Left ventricle myocardium superior (tissue), 1 donor: ENCODE measurements around the gene SSTR5. TPM values are rescaled to one million over a fixed set of nuclear protein-coding genes. Genes with fewer than 3 reads are reported as not detected.

Experiments
- ATAC-seq: fragments of 200-7000 bp; cut with Tn5 transposase; one replicate; pipeline ENCODE4 v1.9.1; 2020; ENCODE audit warnings: mild to moderate bottlenecking, moderate library complexity
- DNase-seq: peaks from one replicate; pipeline ENCODE4 v3.0.0-alpha.2; 2020
- intact Hi-C: fragments of 100-400 bp; cut with micrococcal nuclease; formaldehyde crosslinking; loops from one replicate; pipeline ENCODE4 v1.11.0; 2022
- total RNA-seq: library from RNA; stranded (reverse); fragmentation: NEBNext Ultra II Directional; extraction: Animal tissue kit (Norgen Biotek cat#: 25700); gene quantifications from one replicate; pipeline ENCODE4 v1.2.1, GENCODE V29; 2021
- donor health status: DM: no; HTN: yes; CAD: no; lungs with severe emphysema.

SSTR5 gene
- total RNA-seq, 1 donor from 2014 or later = 25.8 TPM

DNA sequence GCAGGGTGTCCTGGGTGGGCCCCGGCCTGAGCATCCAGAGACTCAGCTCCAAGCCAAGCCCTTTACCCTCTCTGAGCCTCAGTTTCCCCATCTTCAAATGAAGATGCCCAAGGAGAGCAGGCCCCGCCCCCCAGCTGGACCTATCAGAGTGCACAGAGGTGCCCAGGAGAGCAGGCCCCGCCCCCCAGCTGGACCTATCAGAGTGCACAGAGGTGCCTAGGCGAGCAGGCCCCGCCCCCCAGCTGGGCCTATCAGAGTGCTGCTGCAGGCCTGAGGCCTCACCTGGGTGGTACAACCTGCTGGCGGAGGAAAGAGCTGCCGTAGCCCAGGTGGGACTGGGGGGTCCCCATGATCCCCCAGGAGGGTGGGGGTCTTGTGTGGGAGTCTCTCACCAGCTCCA, 3.4 kb upstream of the SSTR5 start:
- DNase-seq (no peak), ATAC-seq (no peak)
- intact Hi-C loops = no loop called here

- no peak for DNase-seq
- intact Hi-C loops = no loop called here
- ATAC-seq = no peak
These were observed 2.3 kb upstream of the SSTR5 start for GRCh38 chr16:1070084-1070863.

DNA sequence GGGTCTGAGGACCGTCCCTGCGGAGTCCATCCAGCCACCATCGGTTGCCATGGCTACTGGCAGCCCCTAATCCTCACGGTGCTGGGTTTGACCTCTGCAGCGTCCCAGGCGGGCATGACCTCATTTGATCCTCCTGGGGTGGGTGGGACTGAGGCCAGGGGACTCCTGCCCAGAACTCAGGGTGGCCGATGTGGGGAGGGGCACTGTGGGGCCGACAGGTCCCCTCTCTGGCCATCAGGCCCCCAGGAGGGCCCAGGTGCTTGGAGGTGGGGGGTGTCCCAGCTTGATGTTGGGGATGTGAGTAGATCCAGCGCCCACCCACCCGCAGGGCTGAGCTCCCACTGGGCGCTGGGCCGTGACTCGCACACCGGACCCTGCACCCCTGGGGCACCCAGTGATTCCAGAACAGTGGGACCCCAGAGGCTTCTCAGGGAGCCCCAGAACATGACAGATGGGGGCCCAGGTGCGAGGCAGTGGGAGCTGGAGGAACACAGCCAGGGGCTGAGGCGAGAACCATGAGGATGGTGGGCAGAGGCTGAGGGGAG, 1.6 kb upstream of the SSTR5 start:
- ATAC-seq = no peak
- intact Hi-C loops = no loop called here
- DNase-seq = no peak

DNA sequence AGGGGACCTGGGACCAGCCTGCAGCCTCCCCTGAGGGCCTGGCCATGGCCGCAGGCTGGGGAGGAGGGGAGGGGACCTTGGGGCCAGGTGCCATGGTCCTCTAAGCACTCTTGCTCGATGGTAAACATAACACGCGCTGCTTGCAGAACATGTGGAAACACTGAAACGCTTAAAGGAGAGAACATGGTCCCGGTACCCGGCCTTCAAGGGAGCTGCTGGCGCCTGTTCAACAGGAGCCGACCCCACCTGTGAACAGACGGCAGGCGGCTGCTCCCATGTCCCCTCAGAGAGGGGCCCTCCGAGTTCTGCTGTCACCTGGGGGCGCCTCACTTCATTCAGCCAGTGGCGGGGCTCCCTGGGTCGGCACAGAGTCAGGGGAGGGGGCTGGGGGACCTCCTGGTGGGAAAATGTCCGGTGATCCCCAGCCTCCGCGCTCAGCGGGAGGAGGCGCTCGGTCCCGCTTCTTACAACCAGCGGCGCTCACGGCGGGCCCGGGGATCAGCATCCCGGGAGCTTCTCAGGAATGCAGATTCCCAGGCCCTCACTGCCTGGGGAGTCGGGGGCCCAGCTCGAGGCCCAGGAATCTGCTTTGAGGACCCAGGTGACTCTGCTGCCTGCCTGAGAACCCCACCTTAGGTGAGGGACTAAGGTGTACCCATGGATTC, 854 bp upstream of the SSTR5 start:
- intact Hi-C loops = no loop called here
- ATAC-seq = no peak
- no peak for DNase-seq

DNA sequence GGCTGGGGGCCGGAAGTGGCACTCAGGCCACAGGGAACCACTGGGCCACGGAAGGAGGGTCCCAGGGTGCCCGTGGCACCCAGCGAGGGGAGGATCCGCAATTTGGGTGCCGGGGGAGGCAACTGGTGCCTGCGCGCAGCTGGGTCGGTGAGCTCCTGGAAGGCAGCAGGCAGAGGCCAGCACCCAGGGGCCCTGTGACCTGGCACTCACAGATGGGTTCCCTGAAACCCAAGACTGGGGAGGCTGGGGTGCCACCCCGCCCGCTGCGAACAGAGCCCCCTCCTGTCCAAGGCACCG, 663 bp downstream of the SSTR5 start:
- no peak for ATAC-seq
- DNase-seq = no peak
- intact Hi-C loops = no loop called here

- DNase-seq = peak; percentile 63
- peak; percentile 70 for ATAC-seq
- intact Hi-C loops = no loop called here
These were observed 1.2 kb downstream of the SSTR5 start for GRCh38 chr16:1073566-1074378.

DNA sequence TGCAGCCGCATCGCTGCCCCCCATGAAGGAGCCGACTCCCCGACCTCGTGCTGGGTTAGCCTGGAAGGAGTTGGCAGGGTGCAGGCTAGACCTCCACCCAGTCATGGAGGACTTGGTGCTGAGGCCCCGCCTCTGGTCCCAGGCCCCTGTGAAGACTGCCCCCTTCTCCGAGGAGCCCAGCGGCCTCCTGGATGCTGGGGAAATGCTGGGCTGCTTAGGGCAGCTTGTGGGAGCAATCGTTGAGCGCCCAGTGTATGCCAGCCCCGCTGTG, 1.8 kb downstream of the SSTR5 start:
- DNase-seq = no peak
- intact Hi-C loops = no loop called here
- no peak for ATAC-seq

GRCh38 chr16:1075546-1075945, 3.0 kb downstream of the SSTR5 start:
- intact Hi-C loops = no loop called here
- ATAC-seq (no peak), DNase-seq (no peak)

- intact Hi-C loops = no loop called here
- ATAC-seq = no peak
These were observed 4.4 kb downstream of the SSTR5 start for GRCh38 chr16:1076801-1077576.

GRCh38 chr16:1077877-1078578, 5.5 kb downstream of the SSTR5 start:
- ATAC-seq (no peak), DNase-seq (no peak)
- intact Hi-C loops = no loop called here

More at GRCh38 chr16:1076801-1077576, 4.4 kb downstream of the SSTR5 start:
- no peak for DNase-seq

DNA sequence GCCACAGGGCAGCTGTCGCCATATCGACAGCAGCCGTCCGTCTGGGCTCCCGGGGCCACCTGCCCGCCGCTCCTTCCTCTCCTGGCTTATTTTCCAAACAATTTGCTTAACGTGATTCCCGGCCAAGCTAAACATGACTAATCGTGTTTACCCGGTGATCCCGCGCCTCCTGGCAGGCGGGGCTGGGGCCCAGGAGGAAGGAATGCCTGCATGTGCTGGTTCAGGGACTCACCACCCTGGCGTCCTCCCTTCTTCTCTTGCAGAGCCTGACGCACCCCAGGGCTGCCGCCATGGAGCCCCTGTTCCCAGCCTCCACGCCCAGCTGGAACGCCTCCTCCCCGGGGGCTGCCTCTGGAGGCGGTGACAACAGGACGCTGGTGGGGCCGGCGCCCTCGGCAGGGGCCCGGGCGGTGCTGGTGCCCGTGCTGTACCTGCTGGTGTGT, 6.1 kb downstream of the SSTR5 start:
- DNase-seq = no peak
- intact Hi-C loops = no loop called here
- no peak for ATAC-seq

GRCh38 chr16:1079341-1079740, 6.8 kb downstream of the SSTR5 start:
- intact Hi-C loops = no loop called here
- ATAC-seq (no peak), DNase-seq (no peak)

- intact Hi-C loops = no loop called here
- ATAC-seq (no peak), DNase-seq (no peak)
These were observed 7.4 kb downstream of the SSTR5 start for GRCh38 chr16:1079786-1080525.

DNA sequence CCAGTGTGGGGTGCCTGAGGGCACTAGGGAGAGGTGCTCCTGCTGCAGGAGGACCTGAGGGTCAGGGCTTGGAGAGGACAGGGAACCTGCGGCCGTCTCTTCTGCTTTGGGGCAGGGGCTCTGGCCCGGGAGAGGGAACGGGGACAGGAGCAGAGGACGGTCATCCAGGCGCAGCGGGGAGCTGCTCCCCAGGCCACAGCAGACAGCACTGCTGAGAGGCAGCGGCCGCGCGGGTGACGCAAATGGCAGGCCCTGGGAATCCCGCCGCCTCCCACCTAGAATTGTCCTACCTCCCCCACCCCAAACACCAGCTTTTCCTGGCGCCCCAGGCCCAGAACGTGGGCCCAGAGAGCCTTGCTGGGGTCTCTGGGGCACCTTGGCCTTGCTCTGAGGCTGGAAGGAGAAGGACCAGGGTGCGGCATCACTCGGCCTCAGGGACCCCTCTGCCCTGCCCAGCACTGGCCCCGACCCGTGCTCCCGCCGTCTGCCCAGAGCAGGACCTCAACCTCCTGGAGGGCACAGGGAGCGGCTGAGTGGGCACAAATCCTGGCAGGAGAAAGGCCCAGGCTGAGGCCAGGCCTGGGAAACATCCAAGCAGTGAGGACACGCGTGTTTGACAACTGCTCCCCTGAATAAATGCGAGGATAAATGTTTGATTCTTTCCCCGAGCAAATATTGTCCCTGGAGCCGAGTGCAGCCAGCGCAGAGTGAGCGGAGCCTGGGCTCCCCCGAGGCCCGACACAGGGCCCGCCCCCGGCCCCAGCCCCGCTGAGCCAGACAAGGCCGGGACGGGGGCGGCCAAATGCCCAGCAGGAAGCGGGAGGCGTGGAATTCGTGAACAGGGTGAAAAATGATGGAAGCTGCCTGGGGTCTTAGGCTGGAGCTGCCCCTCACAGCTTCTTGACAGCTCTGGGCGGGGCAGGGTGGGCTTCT, 8.5 kb downstream of the SSTR5 start:
- DNase-seq (no peak), ATAC-seq (no peak)
- intact Hi-C loops = no loop called here

GRCh38 chr16:1081734-1082265, 9.3 kb downstream of the SSTR5 start:
- intact Hi-C loops = no loop called here
- DNase-seq (no peak), ATAC-seq (no peak)

DNA sequence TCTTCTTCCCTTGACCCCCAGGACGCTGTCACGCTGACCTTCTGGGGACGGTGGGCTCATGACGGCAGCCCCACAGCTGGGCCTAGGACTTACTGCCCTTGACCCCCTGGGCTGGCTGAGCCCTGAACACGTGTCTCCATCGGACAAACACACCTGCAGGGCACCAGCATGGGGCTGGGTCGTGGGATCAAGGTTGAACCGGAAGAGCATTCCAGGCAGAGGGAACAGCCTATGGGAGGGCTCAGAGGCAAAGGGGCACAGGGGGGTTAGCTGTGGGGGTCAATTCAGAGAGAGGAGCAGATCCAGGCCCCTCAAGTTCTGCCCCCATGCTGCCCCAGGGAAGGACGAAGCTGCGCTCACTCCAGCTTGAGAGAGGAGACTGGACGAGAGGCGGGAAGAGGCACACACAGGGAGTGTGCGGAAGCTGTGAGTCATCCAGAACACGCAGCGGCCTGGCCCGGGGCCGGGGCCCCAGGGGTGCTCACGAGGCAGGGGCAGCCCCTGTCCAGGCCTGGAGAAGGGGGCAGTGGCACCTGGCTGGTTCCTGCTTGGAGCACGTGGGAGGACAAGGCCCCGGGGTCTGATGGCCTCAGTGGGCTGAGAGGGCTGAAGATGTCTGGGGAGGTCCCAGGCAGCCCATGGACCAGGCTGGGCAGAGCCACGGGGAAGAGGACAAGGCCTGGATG, 9.9 kb downstream of the SSTR5 start:
- intact Hi-C loops = no loop called here
- ATAC-seq (no peak), DNase-seq (no peak)
